ENCODE data around the gene SMC6. TPM values are rescaled to one million over a fixed set of nuclear protein-coding genes. Genes with fewer than 3 reads are reported as not detected.

Gene SMC6
- total RNA-seq, 4 donors from 2014 or later = 15.7 to 49.1 (median 36.2) TPM

DNA sequence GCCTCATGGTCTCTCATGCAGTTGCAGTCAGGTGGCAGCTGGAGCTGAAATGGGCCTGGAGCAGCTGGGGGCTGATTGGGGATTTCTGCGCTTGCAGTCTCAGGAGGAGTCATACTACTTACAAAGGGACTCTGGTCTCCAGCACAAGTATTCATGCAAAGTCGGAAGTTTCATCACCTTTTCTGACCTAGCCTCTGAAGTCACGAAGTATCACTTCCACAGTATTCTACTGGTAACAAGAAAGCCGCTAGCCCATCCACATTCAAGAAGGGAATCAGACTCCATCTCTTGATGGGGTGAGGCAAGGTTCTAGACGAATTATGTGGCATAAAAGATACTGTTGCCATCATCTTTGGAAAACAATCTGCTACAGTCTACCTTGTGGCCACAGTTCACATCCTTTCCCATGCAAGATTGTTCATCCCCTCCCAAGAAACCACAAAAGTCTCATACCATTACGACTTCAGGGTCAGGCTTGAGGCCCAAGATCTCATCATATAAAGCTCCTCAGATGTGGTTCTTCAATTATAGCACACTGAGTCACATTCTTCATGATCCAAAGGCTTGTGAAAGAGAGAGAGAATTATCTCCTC, 95.3 kb downstream of the SMC6 start:
- Histone ChIP-seq H3K27me3 (no peaks in the 10 kb centered on the region), H3K4me3 (no peak overlapping the region), H3K36me3 (no peaks in the 10 kb centered on the region), H3K27ac (no peak overlapping the region), H3K4me1 (no peaks in the 10 kb centered on the region), H3K9me3 (no peaks in the 10 kb centered on the region)
- 79 to 83% methylated on average over 2 to 6 of the region's 6 CpGs for WGBS, 2 donors (ENCODE audit: low coverage in 1 of 2)
- no peak for DNase-seq
- intact Hi-C loops (cut with DNase I; ENCODE audit: low total_unique reads) (loop anchor here (5.0 kb wide), 1 partner anchor 604 kb away; no protein-coding TSS in a partner anchor), in situ Hi-C loops (cut with MboI; ENCODE audit: low pct_ligation_motif_present in 1 of 4, low pct_unique_long_range_greater_than_20kb in 1 of 4, low sequenced_read_pairs in 3 of 4) (loop anchor here in 2 of 4 donors (25.0 kb wide), 2 partner anchors 196 to 896 kb away; no protein-coding TSS in a partner anchor)
- TF ChIP-seq POLR2A (IDR thresholded peaks at IDR 0.05) = no peak
- no peak for TF ChIP-seq EP300 (IDR thresholded peaks at IDR 0.05; ENCODE audit: low read depth)
- TF ChIP-seq, protein P1, sequence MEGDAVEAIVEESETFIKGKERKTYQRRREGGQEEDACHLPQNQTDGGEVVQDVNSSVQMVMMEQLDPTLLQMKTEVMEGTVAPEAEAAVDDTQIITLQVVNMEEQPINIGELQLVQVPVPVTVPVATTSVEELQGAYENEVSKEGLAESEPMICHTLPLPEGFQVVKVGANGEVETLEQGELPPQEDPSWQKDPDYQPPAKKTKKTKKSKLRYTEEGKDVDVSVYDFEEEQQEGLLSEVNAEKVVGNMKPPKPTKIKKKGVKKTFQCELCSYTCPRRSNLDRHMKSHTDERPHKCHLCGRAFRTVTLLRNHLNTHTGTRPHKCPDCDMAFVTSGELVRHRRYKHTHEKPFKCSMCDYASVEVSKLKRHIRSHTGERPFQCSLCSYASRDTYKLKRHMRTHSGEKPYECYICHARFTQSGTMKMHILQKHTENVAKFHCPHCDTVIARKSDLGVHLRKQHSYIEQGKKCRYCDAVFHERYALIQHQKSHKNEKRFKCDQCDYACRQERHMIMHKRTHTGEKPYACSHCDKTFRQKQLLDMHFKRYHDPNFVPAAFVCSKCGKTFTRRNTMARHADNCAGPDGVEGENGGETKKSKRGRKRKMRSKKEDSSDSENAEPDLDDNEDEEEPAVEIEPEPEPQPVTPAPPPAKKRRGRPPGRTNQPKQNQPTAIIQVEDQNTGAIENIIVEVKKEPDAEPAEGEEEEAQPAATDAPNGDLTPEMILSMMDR (IDR thresholded peaks at IDR 0.05) = no peak
- TF ChIP-seq POLR2AphosphoS5 (IDR thresholded peaks at IDR 0.05) = no peak

DNA sequence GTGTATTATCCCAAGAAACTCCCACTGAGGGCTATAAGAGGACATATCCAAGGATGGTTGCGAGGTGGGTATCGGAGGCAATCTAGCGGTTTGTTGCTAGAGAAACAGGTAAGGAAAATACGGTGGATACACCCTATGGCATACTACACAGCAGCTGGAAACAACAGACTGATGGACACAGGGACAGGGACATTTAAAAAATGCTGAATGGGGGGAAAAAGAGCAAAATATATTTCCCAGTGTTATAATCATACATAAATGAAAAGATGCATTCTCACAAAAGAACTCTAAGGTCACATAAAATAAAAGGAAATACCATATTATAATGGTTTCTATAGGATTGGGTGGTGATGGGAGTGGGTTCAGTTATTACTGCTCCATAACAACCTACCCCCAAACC, 95.9 kb downstream of the SMC6 start:
- in situ Hi-C loops (cut with MboI; ENCODE audit: low pct_ligation_motif_present in 1 of 4, low pct_unique_long_range_greater_than_20kb in 1 of 4, low sequenced_read_pairs in 3 of 4) (loop anchor here in 2 of 4 donors (25.0 kb wide), 2 partner anchors 195 to 895 kb away; no protein-coding TSS in a partner anchor), intact Hi-C loops (cut with DNase I; ENCODE audit: low total_unique reads) (loop anchor here (5.0 kb wide), 1 partner anchor 605 kb away; no protein-coding TSS in a partner anchor)
- no peaks in the 10 kb centered on the region for H3K4me1 ChIP-seq
- no peaks in the 10 kb centered on the region for H3K9me3 ChIP-seq
- no peak for DNase-seq
- H3K27me3 ChIP-seq = no peaks in the 10 kb centered on the region
- no peak overlapping the region for H3K27ac ChIP-seq
- H3K36me3 ChIP-seq = no peaks in the 10 kb centered on the region
- WGBS, 2 donors (ENCODE audit: low coverage in 1 of 2) = 92% methylated on average over 4 of the region's 4 CpGs; no CpG with 5 or more reads in 1 of the 2 donors
- TF ChIP-seq POLR2AphosphoS5 (IDR thresholded peaks at IDR 0.05) (no peak), EP300 (IDR thresholded peaks at IDR 0.05; ENCODE audit: low read depth) (no peak), POLR2A (IDR thresholded peaks at IDR 0.05) (no peak)
- TF ChIP-seq, protein P1 (IDR thresholded peaks at IDR 0.05) = no peak
- H3K4me3 ChIP-seq = no peak overlapping the region

DNA sequence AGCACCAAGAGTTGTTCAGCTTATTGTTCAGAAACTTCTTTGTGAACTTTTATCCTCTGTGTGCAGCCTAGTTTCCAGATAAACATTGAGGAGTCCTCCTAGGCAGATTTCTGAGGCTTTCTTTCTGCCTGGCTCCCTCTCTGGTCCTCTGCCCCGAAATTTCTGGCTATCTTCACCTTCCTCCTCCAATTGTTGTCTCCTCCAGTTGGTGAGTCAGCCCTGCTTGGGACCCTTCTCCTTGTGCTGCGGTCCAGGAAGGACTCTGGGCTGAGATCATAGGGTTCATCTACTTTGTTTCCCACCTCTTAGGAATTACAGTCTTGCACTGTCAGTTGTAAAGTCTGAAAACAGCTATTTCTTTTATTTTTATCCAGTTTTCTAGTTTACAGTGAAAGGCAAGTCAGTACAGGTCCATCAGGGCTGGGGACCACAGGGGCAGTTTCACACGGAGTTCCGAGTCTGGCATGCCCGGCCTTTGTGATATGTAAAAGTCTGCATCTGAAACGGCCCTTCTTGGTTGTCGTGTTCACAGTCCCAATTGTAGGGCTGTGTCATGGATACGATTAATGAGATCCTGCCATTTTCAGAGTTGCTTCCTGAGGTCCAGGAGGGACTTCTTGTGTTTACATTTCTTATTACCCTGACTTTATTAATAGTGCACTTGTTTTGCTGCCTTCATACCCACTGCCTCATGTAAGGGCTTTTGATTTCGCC, 100.8 kb downstream of the SMC6 start:
- Histone ChIP-seq H3K36me3 (no peaks in the 10 kb centered on the region), H3K4me3 (no peak overlapping the region), H3K27ac (no peak overlapping the region), H3K9me3 (no peaks in the 10 kb centered on the region), H3K27me3 (no peaks in the 10 kb centered on the region), H3K4me1 (peaks cover 0 to 10% (median 1%) of the 10 kb centered on the region in 4 donors)
- no peak for TF ChIP-seq POLR2AphosphoS5 (IDR thresholded peaks at IDR 0.05)
- TF ChIP-seq, protein P1 (IDR thresholded peaks at IDR 0.05) = no peak
- TF ChIP-seq POLR2A (IDR thresholded peaks at IDR 0.05) = no peak
- no peak for TF ChIP-seq EP300 (IDR thresholded peaks at IDR 0.05; ENCODE audit: low read depth)
- intact Hi-C loops (cut with DNase I; ENCODE audit: low total_unique reads) = no loop called here
- WGBS, 2 donors (ENCODE audit: low coverage in 1 of 2) = 88 to 92% methylated on average over 3 to 9 of the region's 9 CpGs
- no peak for DNase-seq
- in situ Hi-C loops (cut with MboI; ENCODE audit: low pct_ligation_motif_present in 1 of 4, low pct_unique_long_range_greater_than_20kb in 1 of 4, low sequenced_read_pairs in 3 of 4) = loop anchor here in 2 of 4 donors (25.0 kb wide), 2 partner anchors 191 to 891 kb away; no protein-coding TSS in a partner anchor

DNA sequence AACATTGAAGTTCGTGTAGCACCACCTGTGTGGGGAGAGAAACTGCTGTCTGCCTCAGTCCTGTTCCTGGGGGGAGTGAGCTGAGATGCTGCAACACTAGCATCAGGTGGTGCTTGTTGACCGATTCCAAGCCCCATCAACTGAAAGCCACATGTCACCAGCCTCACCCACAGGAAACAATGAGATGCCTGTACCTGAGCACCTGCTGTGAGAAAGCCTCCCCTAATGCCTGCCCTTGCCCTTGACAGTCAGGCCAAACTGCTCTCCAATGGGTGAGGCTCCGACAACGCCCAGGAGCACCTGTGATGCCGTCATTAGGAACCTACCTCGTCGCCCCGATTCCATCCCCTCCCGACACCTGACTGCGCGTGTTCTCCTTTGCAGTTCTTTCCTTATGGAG, 104.6 kb downstream of the SMC6 start:
- Histone ChIP-seq H3K27ac (peak overlapping the region in 3 of 4 donors; percentile 18 to 58 (median 44)), H3K27me3 (no peaks in the 10 kb centered on the region), H3K9me3 (no peaks in the 10 kb centered on the region), H3K36me3 (no peaks in the 10 kb centered on the region), H3K4me3 (no peak overlapping the region), H3K4me1 (peaks cover 3 to 35% (median 21%) of the 10 kb centered on the region in 4 donors)
- in situ Hi-C loops (cut with MboI; ENCODE audit: low pct_ligation_motif_present in 1 of 4, low pct_unique_long_range_greater_than_20kb in 1 of 4, low sequenced_read_pairs in 3 of 4) = no loop called here
- TF ChIP-seq, protein P1 (IDR thresholded peaks at IDR 0.05) = no peak
- peak; percentile 40 for TF ChIP-seq POLR2A (IDR thresholded peaks at IDR 0.05)
- TF ChIP-seq POLR2AphosphoS5 (IDR thresholded peaks at IDR 0.05) = peak in 1 of 3 donors; percentile 45
- intact Hi-C loops (cut with DNase I; ENCODE audit: low total_unique reads) = no loop called here
- DNase-seq = peak; percentile 41
- 69% methylated on average over 11 of the region's 11 CpGs; no CpG with 5 or more reads in 1 of the 2 donors for WGBS, 2 donors (ENCODE audit: low coverage in 1 of 2)

Measured in transverse colon (tissue), 4 donors.